MM.1S (cell line): ENCODE data around the gene ADGRL1.
A peak's percentile ranks its signal among the peaks of the same experiment; 100 is the strongest.

ENCODE experiments used
- DNase-seq: peaks from one replicate; pipeline ENCODE4 v3.0.0-alpha.2; 2015
- H2AFZ ChIP-seq: fragments of 300-600 bp; sonication (generic); 2 replicates; pipeline ENCODE4 v1.6.0; 2016; ENCODE audit warnings: antibody characterized with exemption, low read length
- H3F3A ChIP-seq: fragments of 300-600 bp; sonication (generic); 2 replicates; pipeline ENCODE4 v1.6.1; 2016; ENCODE audit warnings: mild to moderate bottlenecking, antibody characterized with exemption, low read length, moderate library complexity, mixed read lengths; ENCODE audit not compliant: insufficient read depth
- H3K27ac ChIP-seq: fragments of 300-600 bp; sonication (generic); 2 replicates; pipeline ENCODE4 v1.5.1; 2016; ENCODE audit warnings: mild to moderate bottlenecking, low read length
- H3K27me3 ChIP-seq: fragments of 300-600 bp; sonication (generic); replicated peaks from 2 replicates; pipeline ENCODE4 v1.6.0; 2016; ENCODE audit warnings: low read length; ENCODE audit not compliant: insufficient read depth
- H3K36me3 ChIP-seq: fragments of 300-600 bp; sonication (generic); replicated peaks from 2 replicates; pipeline ENCODE4 v1.6.1; 2016; ENCODE audit warnings: mild to moderate bottlenecking, low read length, mixed read lengths; ENCODE audit not compliant: insufficient read depth
- H3K4me1 ChIP-seq: fragments of 300-600 bp; sonication (generic); 2 replicates; pipeline ENCODE4 v1.6.1; 2016; ENCODE audit warnings: low read length, mixed read lengths
- H3K4me2 ChIP-seq: fragments of 300-600 bp; sonication (generic); 2 replicates; pipeline ENCODE4 v1.6.0; 2016; ENCODE audit warnings: low read depth, low read length
- H3K4me3 ChIP-seq: fragments of 300-600 bp; sonication (generic); 2 replicates; pipeline ENCODE4 v1.5.1; 2016; ENCODE audit warnings: low read length, mixed read lengths
- H3K79me2 ChIP-seq: fragments of 300-600 bp; sonication (generic); 2 replicates; pipeline ENCODE4 v1.6.1; 2016; ENCODE audit warnings: mixed run types, low read length, mixed read lengths
- H3K9ac ChIP-seq: fragments of 300-600 bp; sonication (generic); 2 replicates; pipeline ENCODE4 v1.6.1; 2016; ENCODE audit warnings: low read length, mixed read lengths
- H3K9me2 ChIP-seq: fragments of 300-600 bp; sonication (generic); replicated peaks from 2 replicates; pipeline ENCODE4 v1.6.1; 2016; ENCODE audit warnings: mild to moderate bottlenecking, low read length, mixed read lengths; ENCODE audit not compliant: insufficient read depth
- H3K9me3 ChIP-seq: fragments of 300-600 bp; sonication (generic); replicated peaks from 2 replicates; pipeline ENCODE4 v1.6.1; 2016; ENCODE audit warnings: mild to moderate bottlenecking, low read length, mixed read lengths; ENCODE audit not compliant: insufficient read depth
- H4K20me1 ChIP-seq: fragments of 300-600 bp; sonication (generic); 2 replicates; pipeline ENCODE4 v1.6.1; 2016; ENCODE audit warnings: mild to moderate bottlenecking, low read length, moderate library complexity, mixed read lengths; ENCODE audit not compliant: insufficient read depth
- CTCF ChIP-seq: fragments of 300-600 bp; sonication (generic); IDR thresholded peaks from 2 replicates; pipeline ENCODE4 v1.5.1; 2016; ENCODE audit warnings: antibody characterized with exemption, low read length, mixed read lengths
- EZH2 ChIP-seq: fragments of 300-600 bp; sonication (generic); optimal IDR thresholded peaks from 2 replicates; pipeline ENCODE3; 2017; ENCODE audit warnings: low read depth, mild to moderate bottlenecking, antibody characterized with exemption, low read length, mixed read lengths
- EZH2phosphoT487 ChIP-seq: fragments of 300-600 bp; sonication (generic); IDR thresholded peaks from 2 replicates; pipeline ENCODE4 v1.6.1; 2018; ENCODE audit warnings: antibody characterized with exemption, low read length

Gene ADGRL1

GRCh38 chr19:14119146-14119545 lies 86.8 kb downstream of the ADGRL1 start:
- Histone ChIP-seq H3K9me2 (no peaks in the 10 kb centered on the region), H3K27ac (peak overlapping the region; percentile 66; the same call in 1 of the 2 replicates)

GRCh38 chr19:14118165-14119051 lies 87.6 kb downstream of the ADGRL1 start:
- Histone ChIP-seq H3K4me1 (peaks cover 15% of the 10 kb centered on the region), H3K27ac (peak overlapping the region; percentile 66; the same call in 1 of the 2 replicates), H4K20me1 (no peaks in the 10 kb centered on the region), H3K4me3 (peak overlapping the region; percentile 56), H3K36me3 (no peaks in the 10 kb centered on the region), H3K9me3 (no peaks in the 10 kb centered on the region), H3K79me2 (peaks cover 38% of the 10 kb centered on the region), H2AFZ (peak overlapping the region; percentile 57), H3K4me2 (peak overlapping the region; percentile 77), H3K9ac (peak overlapping the region; percentile 66), H3K27me3 (no peaks in the 10 kb centered on the region), H3K9me2 (no peaks in the 10 kb centered on the region), H3F3A (peaks cover 24% of the 10 kb centered on the region)
- no peak for DNase-seq
- no peak for TF ChIP-seq CTCF
- no peak for TF ChIP-seq EZH2phosphoT487
- TF ChIP-seq EZH2, result no peak

More at GRCh38 chr19:14119146-14119545, 86.8 kb downstream of the ADGRL1 start:
- Histone ChIP-seq H3K4me2 (no peak overlapping the region), H4K20me1 (no peaks in the 10 kb centered on the region), H3K9me3 (no peaks in the 10 kb centered on the region), H3K4me3 (no peak overlapping the region), H3K36me3 (no peaks in the 10 kb centered on the region), H3K4me1 (peaks cover 14% of the 10 kb centered on the region), H3F3A (peaks cover 24% of the 10 kb centered on the region), H3K27me3 (no peaks in the 10 kb centered on the region), H3K9ac (no peak overlapping the region; the same call in 1 of the 2 replicates), H3K79me2 (peaks cover 30% of the 10 kb centered on the region), H2AFZ (no peak overlapping the region)
- no peak for DNase-seq
- TF ChIP-seq EZH2phosphoT487, result no peak
- TF ChIP-seq EZH2, result no peak
- TF ChIP-seq CTCF, result no peak

GRCh38 chr19:14117668-14118164 lies 88.3 kb downstream of the ADGRL1 start, which contains the start of gene PRKACA:
Gene PRKACA, minus strand, starts transcription at chr19:14117762. Its CDS starts 215 bp downstream, at chr19:14117547.
- Histone ChIP-seq H3K4me3 (peak within 1 kb of the TSS; percentile 92), H3K9me2 (no peaks in the 10 kb centered on the region), H3F3A (peaks cover 24% of the 10 kb centered on the region), H2AFZ (peak within 1 kb of the TSS; percentile 57), H3K9me3 (no peaks in the 10 kb centered on the region), H3K79me2 (peaks cover 41% of the 10 kb centered on the region), H3K27me3 (no peaks in the 10 kb centered on the region), H3K4me1 (peaks cover 21% of the 10 kb centered on the region), H4K20me1 (no peaks in the 10 kb centered on the region), H3K36me3 (no peaks in the 10 kb centered on the region), H3K9ac (peak within 1 kb of the TSS; percentile 75), H3K27ac (peak within 1 kb of the TSS; percentile 66; the same call in 1 of the 2 replicates), H3K4me2 (peak within 1 kb of the TSS; percentile 97)
- no peak for TF ChIP-seq EZH2phosphoT487
- TF ChIP-seq CTCF, result no peak
- TF ChIP-seq EZH2, result no peak
- DNase-seq, result peak; percentile 99
